Common myeloid progenitor, CD34-positive (primary cell): ENCODE measurements around the gene RHBG.

ENCODE experiments used
- CTCF ChIA-PET: fragments of 350-600 bp; sonication (Branson Sonifier 250); formaldehyde crosslinking; loops from one replicate; lab custom pipeline; 2021; ENCODE audit warnings: antibody characterized with exemption; lab: Charles Lee
- POLR2A ChIA-PET: fragments of 350-600 bp; sonication (Branson Sonifier 250); formaldehyde crosslinking; loops from one replicate; lab custom pipeline; 2021; ENCODE audit warnings: antibody characterized with exemption; lab: Charles Lee
- DNase-seq, 3 donors: peaks; one replicate each; pipeline versions ENCODE4 v3.0.0 to v3.0.0-alpha.2; 2013
- H3K27ac ChIP-seq, 2 experiments: 1 replicate in 1 of 2; 2 replicates in 1 of 2; pipeline ENCODE4 v1.7.0; 2013; ENCODE audit warnings: inconsistent platforms in 2 of 2, low read length in 2 of 2, mild to moderate bottlenecking in 2 of 2, low read depth in 1 of 2, moderate library complexity in 1 of 2; ENCODE audit not compliant: severe bottlenecking in 2 of 2, insufficient read depth in 1 of 2, poor library complexity in 1 of 2
- H3K27me3 ChIP-seq, 5 experiments: replicated peaks in 2 of 5; 1 replicate in 3 of 5; 2 replicates in 2 of 5; pipeline versions ENCODE4 v1.6.1 to v1.7.0; 2013; ENCODE audit warnings: low read length in 4 of 5, mild to moderate bottlenecking in 2 of 5, moderate library complexity in 2 of 5, inconsistent platforms in 1 of 5; ENCODE audit not compliant: insufficient read depth in 5 of 5, control insufficient read depth in 4 of 5
- H3K36me3 ChIP-seq, 4 experiments: 1 replicate in 2 of 4; 2 replicates in 2 of 4; pipeline versions ENCODE4 v1.6.1 to v1.7.0; 2013; ENCODE audit warnings: low read length in 3 of 4, control low read depth in 1 of 4, mild to moderate bottlenecking in 1 of 4; ENCODE audit not compliant: control insufficient read depth in 4 of 4, insufficient read depth in 4 of 4
- H3K4me1 ChIP-seq, 4 experiments: 1 replicate in 3 of 4; 2 replicates in 1 of 4; pipeline versions ENCODE4 v1.6.1 to v1.7.1; 2013; ENCODE audit warnings: low read length in 3 of 4, mild to moderate bottlenecking in 3 of 4, control low read depth in 1 of 4, inconsistent platforms in 1 of 4, moderate library complexity in 1 of 4; ENCODE audit not compliant: control insufficient read depth in 4 of 4, insufficient read depth in 4 of 4; ENCODE audit errors: control extremely low read depth in 1 of 4
- H3K4me3 ChIP-seq, 7 experiments: 1 replicate in 4 of 7; 2 replicates in 3 of 7; pipeline versions ENCODE4 v1.5.1 to v1.7.0; 2013; ENCODE audit warnings: mild to moderate bottlenecking in 7 of 7, low read length in 6 of 7, moderate library complexity in 6 of 7, inconsistent platforms in 2 of 7, low read depth in 2 of 7, control low read depth in 1 of 7; ENCODE audit not compliant: insufficient read depth in 4 of 7, control insufficient read depth in 1 of 7; ENCODE audit errors: extremely low read depth in 1 of 7
- H3K9me3 ChIP-seq, 5 experiments: 1 replicate in 4 of 5; 2 replicates in 1 of 5; pipeline versions ENCODE4 v1.6.1 to v1.7.1; 2013; ENCODE audit warnings: low read length in 4 of 5, mild to moderate bottlenecking in 2 of 5, inconsistent platforms in 1 of 5, low read depth in 1 of 5, moderate library complexity in 1 of 5; ENCODE audit not compliant: control insufficient read depth in 4 of 5, insufficient read depth in 2 of 5; ENCODE audit errors: control extremely low read depth in 1 of 5
- WGBS: methylation state at CpG from one replicate; pipeline ENCODE4 v1.1.5; 2013; ENCODE audit not compliant: insufficient coverage; 5-methylcytosine and 5-hydroxymethylcytosine counted together

Gene RHBG

DNA sequence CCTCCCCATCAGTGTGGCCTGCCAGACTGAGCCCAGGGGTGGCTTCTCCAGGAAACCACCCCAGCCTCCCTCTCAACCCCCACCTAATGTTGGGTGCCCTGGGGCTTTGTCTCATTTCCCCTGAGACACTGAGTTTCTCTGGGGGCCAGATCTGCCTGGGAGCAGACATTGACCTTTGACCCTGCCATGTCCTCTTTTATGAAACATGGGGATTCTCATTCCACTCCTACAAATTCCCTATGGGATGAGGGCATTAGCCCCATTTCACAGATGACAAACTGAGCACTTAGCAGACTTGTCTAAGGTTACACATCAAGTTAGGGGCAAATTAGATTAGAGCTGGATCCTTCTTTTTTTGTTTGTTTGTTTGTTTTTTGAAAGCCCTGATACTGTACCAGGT lies 24.1 kb downstream of the RHBG start:
- Histone ChIP-seq H3K36me3 (no peaks in the 10 kb centered on the region), H3K4me3 (no peak overlapping the region), H3K27ac (no peak overlapping the region), H3K4me1 (peaks cover 0 to 7% (median 6%) of the 10 kb centered on the region in 4 experiments), H3K9me3 (no peaks in the 10 kb centered on the region), H3K27me3 (peaks cover 0 to 39% (median 9%) of the 10 kb centered on the region in 5 experiments)
- ChIA-PET POLR2A (no interaction called here), CTCF (interaction anchor here (0.8 to 1.6 kb wide), 3 partner anchors 8 to 82 kb away, joined by 3 to 10 read pairs (median 6); no protein-coding TSS in a partner anchor)
- no peak for DNase-seq

DNA sequence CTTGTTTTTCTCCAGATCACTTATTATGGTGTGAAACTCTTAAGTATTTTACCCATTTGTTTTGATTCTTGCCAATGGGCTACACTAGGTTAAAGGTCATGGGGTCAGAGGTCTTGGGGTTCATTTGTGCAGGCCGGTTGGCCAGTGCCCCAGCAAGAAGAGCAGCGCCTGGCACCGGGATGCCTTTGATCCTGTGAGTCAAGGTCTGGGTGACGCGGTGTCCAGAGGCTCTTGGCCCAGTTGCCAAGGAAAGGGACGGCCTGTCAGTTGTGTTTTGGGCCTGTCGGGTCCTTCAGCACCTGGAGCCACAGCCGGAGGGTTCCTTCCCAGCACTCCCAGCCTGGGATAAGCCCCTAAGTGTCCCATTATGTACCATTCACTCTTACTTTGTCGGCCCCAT lies 25.1 kb downstream of the RHBG start:
- Histone ChIP-seq H3K27me3 (peaks cover 0 to 30% (median 7%) of the 10 kb centered on the region in 5 experiments), H3K4me3 (no peak overlapping the region), H3K27ac (no peak overlapping the region), H3K9me3 (no peaks in the 10 kb centered on the region), H3K4me1 (no peaks in the 10 kb centered on the region), H3K36me3 (no peaks in the 10 kb centered on the region)
- DNase-seq = no peak
- WGBS = 94% methylated on average over 5 of the region's 9 CpGs
- ChIA-PET CTCF (interaction anchor here (1.0 to 4.3 kb wide), 5 partner anchors 8 to 51 kb away, joined by 3 to 32 read pairs (median 6); no protein-coding TSS in a partner anchor), POLR2A (no interaction called here)

DNA sequence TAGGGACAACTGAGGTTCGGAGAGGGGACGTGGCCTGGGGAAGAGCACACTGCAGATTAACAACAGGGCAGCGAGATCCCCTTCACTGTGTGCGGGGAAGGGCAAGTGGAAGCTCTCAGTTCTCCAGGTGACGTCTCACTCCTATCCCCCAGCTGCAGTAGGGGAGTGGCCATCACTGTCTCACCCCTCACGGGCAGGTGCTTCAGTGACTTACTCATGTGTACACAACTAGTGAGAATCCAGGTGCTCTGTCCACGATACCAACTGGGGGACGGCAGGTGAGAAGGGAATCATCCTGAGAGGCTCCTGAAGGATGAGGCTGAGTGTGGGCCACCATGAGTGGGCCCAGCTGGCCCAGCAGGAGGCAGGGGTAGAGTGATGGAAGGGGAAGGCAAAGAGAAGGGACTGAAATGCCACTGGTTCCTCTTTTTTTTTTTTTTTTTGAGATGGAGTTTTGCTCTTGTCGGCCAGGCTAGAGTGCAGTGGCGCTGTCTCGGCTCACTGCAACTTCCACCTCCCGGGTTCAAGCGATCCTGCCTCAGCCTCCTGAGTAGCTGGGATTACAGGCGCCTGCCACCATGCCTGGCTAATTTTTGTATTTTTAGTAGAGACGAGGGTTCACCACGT lies 25.9 kb downstream of the RHBG start:
- Histone ChIP-seq H3K36me3 (no peaks in the 10 kb centered on the region), H3K27ac (no peak overlapping the region), H3K9me3 (no peaks in the 10 kb centered on the region), H3K4me1 (peaks cover 0 to 6% (median 0%) of the 10 kb centered on the region in 4 experiments), H3K27me3 (peaks cover 0 to 21% (median 0%) of the 10 kb centered on the region in 5 experiments), H3K4me3 (no peak overlapping the region)
- POLR2A ChIA-PET = no interaction called here
- DNase-seq = peak; percentile 22 to 57 (median 55)
- WGBS = 64% methylated on average over 16 of the region's 16 CpGs
- CTCF ChIA-PET = interaction anchor here (0.9 to 4.3 kb wide), 5 partner anchors 9 to 47 kb away, joined by 3 to 32 read pairs (median 4); no protein-coding TSS in a partner anchor

DNA sequence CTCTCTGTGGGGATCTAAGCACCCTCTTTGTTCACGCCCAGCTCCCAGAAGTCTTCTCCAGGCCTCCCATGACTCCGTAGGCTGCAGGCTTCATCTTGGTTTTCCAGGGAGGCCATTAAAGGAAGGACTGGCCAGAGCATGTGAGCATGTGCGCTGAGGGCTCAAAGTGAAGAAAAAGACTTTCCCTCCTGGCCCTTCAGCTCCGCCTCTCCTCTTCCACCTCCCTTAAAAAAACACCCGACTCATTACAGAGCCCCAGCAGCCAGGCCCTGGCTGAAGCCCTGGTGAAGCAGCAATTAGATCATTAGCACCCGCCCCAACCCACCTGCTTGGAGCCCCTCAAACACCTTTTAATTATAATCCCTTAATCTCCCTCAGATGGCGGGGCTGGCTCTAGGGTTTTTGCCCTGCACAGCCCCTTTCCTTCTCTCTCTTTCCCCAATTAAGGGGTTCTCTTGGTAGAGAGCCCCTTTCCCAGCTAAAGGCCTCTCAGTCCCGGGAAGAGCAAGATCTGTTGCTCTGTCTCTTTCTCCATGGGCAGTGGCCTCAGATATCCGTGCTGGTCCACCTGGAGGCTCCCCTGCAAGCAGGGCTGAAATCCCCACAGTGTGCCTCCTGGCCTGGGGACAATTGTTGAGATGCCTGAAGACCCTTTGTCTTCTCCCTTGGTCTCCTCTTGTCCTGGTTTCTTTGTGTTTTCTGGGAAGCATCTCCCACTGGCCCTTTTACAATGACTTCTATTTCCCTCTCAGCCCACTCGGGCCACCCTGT lies 30.5 kb downstream of the RHBG start:
- H3K4me1 ChIP-seq = peaks cover 0 to 6% (median 0%) of the 10 kb centered on the region in 4 experiments
- CTCF ChIA-PET = no interaction called here
- no peak overlapping the region for H3K4me3 ChIP-seq
- POLR2A ChIA-PET = no interaction called here
- DNase-seq = no peak
- H3K9me3 ChIP-seq = no peaks in the 10 kb centered on the region
- WGBS = 86% methylated on average over 8 of the region's 10 CpGs
- peaks cover 0 to 17% (median 9%) of the 10 kb centered on the region in 5 experiments for H3K27me3 ChIP-seq
- no peak overlapping the region for H3K27ac ChIP-seq
- no peaks in the 10 kb centered on the region for H3K36me3 ChIP-seq

DNA sequence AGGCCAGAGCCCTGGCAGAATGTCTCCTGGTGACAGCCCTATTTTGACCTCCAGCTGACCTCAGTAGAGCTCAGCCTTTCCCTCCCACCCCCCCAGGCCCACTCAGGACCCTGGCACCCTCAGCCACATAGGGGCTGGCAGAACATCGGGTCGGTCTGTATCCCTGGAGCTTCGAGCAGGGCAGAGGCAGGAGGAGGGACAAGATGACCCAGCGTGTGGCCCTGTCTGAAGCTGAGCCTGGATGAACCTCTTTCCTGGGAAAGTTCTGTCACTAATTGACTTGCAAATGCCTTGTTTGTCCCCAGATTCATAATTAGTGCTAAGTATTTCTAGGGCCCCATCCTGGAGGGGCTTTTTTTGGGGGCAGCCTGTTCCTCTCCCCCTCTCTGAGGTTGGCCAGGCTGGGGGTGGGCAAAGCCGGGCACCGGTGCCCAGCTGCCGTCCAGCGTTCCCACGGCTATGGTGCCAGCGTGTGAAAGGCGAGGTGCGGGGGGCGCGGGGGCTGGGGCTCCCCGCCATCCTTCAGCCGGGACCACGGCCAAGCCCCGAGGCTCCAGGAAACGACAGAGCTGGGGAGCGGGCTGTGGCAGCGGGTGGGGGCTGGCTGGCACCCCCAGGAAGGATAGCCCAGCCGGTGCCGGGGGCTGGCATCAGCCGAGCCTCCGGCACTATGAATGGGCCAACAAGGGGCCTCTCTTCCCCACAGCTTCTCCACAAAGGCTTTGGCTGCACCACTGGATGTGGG lies 31.4 kb downstream of the RHBG start:
- POLR2A ChIA-PET = no interaction called here
- WGBS = 90% methylated on average over 23 of the region's 25 CpGs
- no peak for DNase-seq
- H3K27ac ChIP-seq = no peak overlapping the region
- no peaks in the 10 kb centered on the region for H3K9me3 ChIP-seq
- no peaks in the 10 kb centered on the region for H3K36me3 ChIP-seq
- CTCF ChIA-PET = interaction anchor here (0.8 to 1.0 kb wide), 2 partner anchors 16 to 42 kb away, joined by 3 read pairs; no protein-coding TSS in a partner anchor
- H3K27me3 ChIP-seq = peaks cover 0 to 23% (median 16%) of the 10 kb centered on the region in 5 experiments
- peaks cover 0 to 6% (median 0%) of the 10 kb centered on the region in 4 experiments for H3K4me1 ChIP-seq
- no peak overlapping the region for H3K4me3 ChIP-seq

DNA sequence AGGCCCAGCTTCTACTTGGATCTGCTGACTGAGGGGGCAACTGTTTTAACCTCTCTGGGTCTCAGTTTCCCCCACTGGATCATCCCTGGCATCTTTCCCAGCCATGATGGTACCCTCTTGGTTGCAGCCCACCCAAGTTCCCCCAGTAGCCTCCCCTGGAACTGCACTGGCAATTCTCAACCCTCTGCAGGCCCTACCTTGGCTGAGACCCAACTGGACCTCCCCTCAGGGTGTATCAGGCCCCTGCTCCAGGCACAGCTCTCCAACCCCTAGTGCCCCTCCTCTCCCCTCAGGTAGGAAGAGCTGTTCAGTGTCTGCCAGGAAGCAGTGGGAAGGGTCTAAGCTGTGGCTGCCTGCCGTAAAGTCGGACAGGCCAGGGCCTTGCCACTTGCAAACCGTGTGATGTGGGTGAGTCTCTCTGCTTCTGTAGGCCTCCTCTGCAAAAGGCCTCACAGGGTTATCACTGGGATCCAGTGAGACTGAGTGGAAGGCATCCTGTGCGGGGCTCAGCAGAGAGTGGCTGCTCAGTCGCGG lies 32.1 kb downstream of the RHBG start:
- CTCF ChIA-PET = interaction anchor here (1.0 to 1.5 kb wide), 2 partner anchors 18 to 41 kb away, joined by 3 to 6 read pairs; no protein-coding TSS in a partner anchor
- 77% methylated on average over 6 of the region's 6 CpGs for WGBS
- Histone ChIP-seq H3K27ac (no peak overlapping the region), H3K27me3 (peaks cover 2 to 31% (median 23%) of the 10 kb centered on the region in 5 experiments), H3K9me3 (no peaks in the 10 kb centered on the region), H3K4me1 (peaks cover 0 to 6% (median 0%) of the 10 kb centered on the region in 4 experiments), H3K4me3 (no peak overlapping the region), H3K36me3 (no peaks in the 10 kb centered on the region)
- POLR2A ChIA-PET = no interaction called here
- no peak for DNase-seq
